Omental fat pad (tissue), 4 donors: Measurements from ENCODE around the gene CHAF1A. TPM values are rescaled to one million over a fixed set of nuclear protein-coding genes. Genes with fewer than 3 reads are reported as not detected.
A peak's percentile ranks its signal among the peaks of the same experiment; 100 is the strongest.

ENCODE experiments used
- ATAC-seq: fragments of 150-250 bp; one replicate; pipeline ENCODE4 v1.9.1; 2016; ENCODE audit warnings: mild to moderate bottlenecking, moderate library complexity; ENCODE audit not compliant: low FRiP score
- DNase-seq: peaks from one replicate; pipeline ENCODE4 v3.0.0-alpha.2; 2019; ENCODE audit warnings: low spot score
- CTCF ChIP-seq, 3 donors: fragments of 450-650 bp; IDR thresholded peaks; one replicate each; pipeline ENCODE4 v1.5.1; 2016 to 2017; ENCODE audit warnings: antibody characterized with exemption in 3 of 3, mild to moderate bottlenecking in 3 of 3, moderate library complexity in 2 of 3
- total RNA-seq, 4 donors: library from RNA; depleted of rRNA; stranded (reverse); fragments of >200 nt; gene quantifications; one replicate each; pipeline ENCODE4 v1.1.0, GENCODE V29; 2016

Gene CHAF1A
- total RNA-seq, 4 donors from 2014 or later, result 3.9 to 6.5 (median 4.1) TPM

- no peak for TF ChIP-seq CTCF (IDR thresholded peaks at IDR 0.05)
- DNase-seq (no peak), ATAC-seq (no peak)
Observed at GRCh38 chr19:4453232-4454179, 51.1 kb downstream of the CHAF1A start.

DNA sequence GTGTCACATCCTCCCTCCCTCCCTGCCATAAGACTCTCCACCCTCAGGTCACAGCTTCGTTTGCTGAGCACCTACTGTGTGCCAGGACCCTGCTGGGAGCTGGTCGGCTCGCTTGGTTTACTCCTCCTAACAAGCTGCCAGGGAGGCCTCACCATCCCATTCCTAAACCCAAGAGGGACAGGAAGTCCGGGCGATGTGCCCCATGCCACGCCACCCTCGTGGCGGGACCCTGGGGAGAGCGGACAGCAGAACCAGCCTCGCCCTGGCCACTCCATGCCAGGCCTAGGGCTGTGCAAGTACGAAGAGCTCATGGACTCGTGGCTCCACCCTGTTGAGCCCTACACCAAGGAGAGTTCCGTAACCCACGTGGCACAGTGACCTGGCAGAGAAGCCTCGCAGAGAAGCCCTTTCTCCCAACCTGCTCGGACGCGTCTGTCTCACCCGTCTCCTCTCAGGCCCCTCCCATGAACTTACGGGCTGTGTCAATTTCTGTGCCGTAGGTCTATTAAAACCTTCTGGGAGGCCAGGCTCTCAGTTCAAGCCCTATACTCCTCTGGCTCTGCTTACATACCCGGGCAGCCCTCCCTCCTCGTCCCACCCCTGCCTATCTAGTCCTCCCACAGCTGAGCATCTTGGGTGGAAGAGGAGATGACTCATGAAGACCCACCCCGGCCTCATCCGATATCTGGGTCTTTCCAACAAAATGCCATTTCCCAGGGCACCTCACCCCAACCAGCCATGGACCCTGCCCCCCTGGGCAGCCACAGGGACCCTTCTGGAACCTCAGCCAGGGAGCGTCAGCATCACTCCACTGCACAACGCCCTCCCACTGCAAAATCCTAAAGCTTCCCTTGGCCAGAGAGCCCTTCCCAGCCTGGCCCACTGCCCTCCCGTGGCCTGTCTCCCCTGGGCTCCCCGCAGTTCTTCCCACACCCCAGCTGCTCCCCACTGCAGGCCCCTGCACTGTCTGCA, 52.6 kb downstream of the CHAF1A start:
- DNase-seq (no peak), ATAC-seq (peak; percentile 82)
- TF ChIP-seq CTCF (IDR thresholded peaks at IDR 0.05), result no peak

DNA sequence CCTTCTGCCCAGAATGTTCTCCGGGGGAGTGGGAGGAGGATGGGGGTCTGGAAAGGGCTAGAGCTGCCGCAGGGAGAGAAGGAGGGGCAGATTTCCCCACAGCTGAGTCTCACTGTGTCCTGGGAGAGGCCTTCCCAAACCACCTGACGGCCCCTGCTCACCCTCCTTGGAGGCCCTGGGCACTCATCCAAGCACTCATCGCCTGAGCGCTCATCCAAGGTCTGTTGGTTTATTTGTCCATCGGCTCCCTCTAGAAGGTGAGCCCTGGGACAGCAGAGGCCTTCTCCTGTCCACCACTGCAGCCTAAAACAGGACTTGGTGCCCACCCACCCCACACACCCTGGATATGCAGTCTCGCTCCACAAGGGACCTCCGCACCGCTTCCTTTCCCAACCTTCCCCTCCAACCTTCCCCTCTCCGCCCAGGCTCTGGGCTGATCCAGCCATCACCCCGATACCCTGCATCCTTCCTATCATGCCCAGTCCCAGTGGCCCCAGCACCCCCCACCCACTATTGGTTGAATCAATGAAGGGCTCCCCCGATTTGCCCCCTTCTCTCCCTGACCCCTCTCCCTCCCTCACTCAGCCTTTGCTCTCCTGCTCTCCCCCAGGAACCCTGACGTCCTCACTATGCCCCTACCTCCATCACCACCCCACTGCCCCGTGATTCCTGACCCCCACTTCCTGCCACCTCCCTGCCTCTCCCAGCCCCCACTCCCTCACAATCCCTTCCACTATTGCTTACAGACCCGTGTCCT, 53.5 kb downstream of the CHAF1A start:
- DNase-seq (no peak), ATAC-seq (peak; percentile 67)
- no peak for TF ChIP-seq CTCF (IDR thresholded peaks at IDR 0.05)

DNA sequence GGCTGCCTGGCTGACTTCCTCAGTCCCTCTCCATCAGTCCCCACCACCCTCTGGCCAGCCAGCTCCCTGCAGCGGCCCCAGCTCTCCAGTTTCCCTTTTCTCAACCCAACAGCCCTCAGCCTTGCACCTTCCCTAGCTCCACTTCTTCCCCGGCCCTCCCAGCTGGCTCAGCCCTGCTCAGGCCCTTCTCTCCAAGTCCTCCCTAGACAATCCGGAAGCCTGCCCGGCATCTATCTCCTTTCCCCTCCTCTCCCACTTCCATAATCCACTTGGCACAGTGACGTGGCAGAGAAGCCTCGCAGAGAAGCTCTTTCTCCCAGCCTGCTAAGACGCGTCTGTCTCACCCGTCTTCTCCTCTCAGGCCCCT, 54.0 kb downstream of the CHAF1A start:
- DNase-seq, result no peak
- no peak for TF ChIP-seq CTCF (IDR thresholded peaks at IDR 0.05)
- ATAC-seq, result no peak

GRCh38 chr19:4456843-4457653, 54.6 kb downstream of the CHAF1A start:
- no peak for DNase-seq
- no peak for TF ChIP-seq CTCF (IDR thresholded peaks at IDR 0.05)

More at GRCh38 chr19:4456843-4457653, 54.6 kb downstream of the CHAF1A start:
- peak; percentile 1 for ATAC-seq
